ENCODE data around the gene CEP131.

Gene CEP131

DNA sequence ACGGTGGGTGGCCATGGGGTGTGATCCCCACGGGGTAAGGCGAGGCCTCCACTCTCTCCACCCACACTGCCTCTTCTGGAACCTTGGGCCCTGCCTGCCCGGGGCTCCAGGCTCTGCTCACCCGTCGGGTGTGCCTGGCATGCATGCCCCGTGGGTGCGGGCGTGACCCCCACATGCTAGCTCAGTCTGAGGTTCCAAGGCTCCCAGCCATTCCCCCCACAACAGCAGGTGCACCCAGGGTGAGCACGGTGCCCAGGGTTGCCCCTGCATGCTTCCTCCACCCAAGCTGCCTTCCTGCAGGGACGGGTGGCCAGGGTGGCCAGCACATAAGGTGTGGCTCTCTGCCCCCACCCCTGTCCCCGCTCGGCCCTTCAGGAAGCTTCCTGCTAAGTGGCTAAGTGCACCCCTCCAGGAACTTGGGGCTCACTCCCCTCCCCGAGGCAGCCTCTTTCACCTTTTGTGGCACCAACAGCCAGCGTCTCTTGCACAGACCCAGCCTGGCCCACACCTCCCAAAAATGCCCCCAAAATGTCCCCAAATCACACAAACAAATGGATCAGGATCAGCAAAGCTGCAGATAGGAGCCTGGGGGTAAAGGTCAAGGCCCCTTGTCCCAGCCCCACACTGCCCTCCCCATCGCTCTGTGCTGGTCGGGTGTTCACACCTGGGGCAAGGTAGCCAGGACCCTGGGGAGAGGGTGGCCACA lies 78.9 kb downstream of the CEP131 start:
- Histone ChIP-seq H3K9me3 (ENCODE audit: control insufficient read depth in 2 of 2, low read length in 2 of 2) (no peaks in the 10 kb centered on the region), H3K36me3 (ENCODE audit: control insufficient read depth in 2 of 2, insufficient read depth in 2 of 2, low read length in 2 of 2) (no peaks in the 10 kb centered on the region), H3K4me3 (ENCODE audit: low read length in 2 of 2) (no peak overlapping the region), H3K4me1 (ENCODE audit: control insufficient read depth in 2 of 2, insufficient read depth in 2 of 2, low read length in 2 of 2) (peaks cover 0 to 2% of the 10 kb centered on the region in 2 donors), H3K9ac (ENCODE audit: low read depth in 1 of 2, low read length in 2 of 2) (no peak overlapping the region), H3K27me3 (ENCODE audit: control insufficient read depth in 2 of 2, insufficient read depth in 2 of 2, low read length in 2 of 2) (no peaks in the 10 kb centered on the region), H3K27ac (ENCODE audit: low read depth in 2 of 2, low read length in 2 of 2) (no peak overlapping the region)

DNA sequence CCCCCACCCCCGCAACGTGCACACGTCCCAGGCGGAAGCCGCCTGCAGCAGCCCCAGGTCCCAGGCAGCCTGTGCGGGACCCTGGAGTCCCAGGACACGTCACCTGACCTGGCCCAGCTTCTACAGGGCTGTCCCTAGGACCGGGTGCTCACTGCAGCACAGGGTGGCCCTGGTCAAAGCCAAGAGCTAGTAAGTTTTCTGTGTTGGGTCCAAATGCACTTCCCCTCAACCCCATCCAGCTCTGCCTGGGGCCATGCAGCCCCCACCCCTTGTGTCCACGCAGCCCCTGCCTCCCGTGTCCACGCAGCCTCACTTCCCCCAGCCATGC lies 79.6 kb downstream of the CEP131 start:
- Histone ChIP-seq H3K9ac (ENCODE audit: low read depth in 1 of 2, low read length in 2 of 2) (no peak overlapping the region), H3K4me1 (ENCODE audit: control insufficient read depth in 2 of 2, insufficient read depth in 2 of 2, low read length in 2 of 2) (peaks cover 0 to 2% of the 10 kb centered on the region in 2 donors), H3K27me3 (ENCODE audit: control insufficient read depth in 2 of 2, insufficient read depth in 2 of 2, low read length in 2 of 2) (no peaks in the 10 kb centered on the region), H3K36me3 (ENCODE audit: control insufficient read depth in 2 of 2, insufficient read depth in 2 of 2, low read length in 2 of 2) (no peaks in the 10 kb centered on the region), H3K9me3 (ENCODE audit: control insufficient read depth in 2 of 2, low read length in 2 of 2) (no peaks in the 10 kb centered on the region), H3K4me3 (ENCODE audit: low read length in 2 of 2) (no peak overlapping the region), H3K27ac (ENCODE audit: low read depth in 2 of 2, low read length in 2 of 2) (no peak overlapping the region)

DNA sequence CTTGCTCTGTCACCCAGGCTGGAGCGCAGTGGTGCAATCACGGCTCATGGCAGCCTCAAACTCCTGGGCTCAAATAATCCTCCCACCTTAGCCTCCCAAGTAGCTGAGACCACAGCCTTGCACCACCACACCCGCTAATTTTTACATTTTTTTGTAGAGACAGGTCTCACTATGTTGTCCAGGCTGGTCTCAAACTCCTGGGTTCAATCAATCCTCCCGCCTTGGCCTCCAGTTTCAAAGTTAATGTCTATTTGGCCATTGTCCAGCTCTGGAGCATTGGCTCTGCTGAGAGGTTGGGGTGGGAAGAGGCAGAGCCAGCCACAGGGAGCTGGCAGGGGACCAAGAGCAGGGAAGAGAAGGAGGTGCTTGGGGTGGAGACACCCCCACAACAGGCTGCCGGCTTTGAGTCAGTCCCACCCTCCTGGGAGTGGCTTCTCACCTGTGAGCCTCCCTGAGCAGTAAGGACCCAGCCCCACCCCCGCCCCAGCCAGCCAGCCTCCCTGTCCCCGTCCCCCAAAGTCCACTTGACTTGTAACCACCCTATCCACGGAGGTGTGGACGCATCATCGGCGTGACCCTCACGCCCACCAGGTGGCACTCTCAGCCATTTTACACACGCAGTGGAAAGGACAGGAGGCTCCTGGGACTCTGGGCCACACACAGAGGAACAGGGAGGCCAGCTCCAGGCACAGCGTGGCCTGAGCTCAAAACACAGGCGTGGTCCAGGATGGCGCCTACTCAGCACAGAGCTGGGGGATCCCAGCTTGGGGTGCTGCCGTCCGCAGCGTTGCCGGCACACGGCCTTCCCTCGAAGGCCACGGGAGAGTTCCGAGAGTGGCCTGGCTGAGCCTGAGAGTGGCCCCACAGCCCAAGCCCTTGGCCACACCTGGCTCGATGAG lies 80.2 kb downstream of the CEP131 start:
- H3K9me3 ChIP-seq (ENCODE audit: control insufficient read depth in 2 of 2, low read length in 2 of 2): no peaks in the 10 kb centered on the region
- no peak overlapping the region for H3K4me3 ChIP-seq (ENCODE audit: low read length in 2 of 2)
- no peak overlapping the region for H3K27ac ChIP-seq (ENCODE audit: low read depth in 2 of 2, low read length in 2 of 2)
- no peaks in the 10 kb centered on the region for H3K36me3 ChIP-seq (ENCODE audit: control insufficient read depth in 2 of 2, insufficient read depth in 2 of 2, low read length in 2 of 2)
- no peak overlapping the region for H3K9ac ChIP-seq (ENCODE audit: low read depth in 1 of 2, low read length in 2 of 2)
- peaks cover 0 to 2% of the 10 kb centered on the region in 2 donors for H3K4me1 ChIP-seq (ENCODE audit: control insufficient read depth in 2 of 2, insufficient read depth in 2 of 2, low read length in 2 of 2)
- no peaks in the 10 kb centered on the region for H3K27me3 ChIP-seq (ENCODE audit: control insufficient read depth in 2 of 2, insufficient read depth in 2 of 2, low read length in 2 of 2)

DNA sequence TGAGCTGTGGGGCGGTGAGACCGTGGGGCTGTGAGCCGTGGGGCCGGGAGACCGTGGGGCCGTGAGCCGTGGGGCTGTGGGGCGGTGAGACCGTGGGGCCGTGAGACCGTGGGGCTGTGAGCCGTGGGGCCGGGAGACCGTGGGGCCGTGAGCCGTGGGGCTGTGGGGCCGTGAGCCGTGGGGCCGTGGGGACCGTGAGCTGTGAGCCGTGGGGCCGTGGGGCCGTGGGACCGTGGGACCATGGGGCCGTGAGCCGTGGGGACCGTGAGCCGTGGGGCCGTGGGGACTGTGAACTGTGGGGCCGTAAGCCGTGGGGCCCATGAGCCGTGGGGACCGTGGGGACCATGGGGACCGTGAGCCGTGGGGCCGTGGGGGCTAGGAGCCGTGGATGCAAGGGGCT lies 82.1 kb downstream of the CEP131 start:
- Histone ChIP-seq H3K36me3 (ENCODE audit: control insufficient read depth in 2 of 2, insufficient read depth in 2 of 2, low read length in 2 of 2) (no peaks in the 10 kb centered on the region), H3K27ac (ENCODE audit: low read depth in 2 of 2, low read length in 2 of 2) (no peak overlapping the region), H3K9ac (ENCODE audit: low read depth in 1 of 2, low read length in 2 of 2) (no peak overlapping the region), H3K4me3 (ENCODE audit: low read length in 2 of 2) (no peak overlapping the region), H3K4me1 (ENCODE audit: control insufficient read depth in 2 of 2, insufficient read depth in 2 of 2, low read length in 2 of 2) (peaks cover 0 to 5% of the 10 kb centered on the region in 2 donors), H3K27me3 (ENCODE audit: control insufficient read depth in 2 of 2, insufficient read depth in 2 of 2, low read length in 2 of 2) (no peaks in the 10 kb centered on the region), H3K9me3 (ENCODE audit: control insufficient read depth in 2 of 2, low read length in 2 of 2) (no peaks in the 10 kb centered on the region)

DNA sequence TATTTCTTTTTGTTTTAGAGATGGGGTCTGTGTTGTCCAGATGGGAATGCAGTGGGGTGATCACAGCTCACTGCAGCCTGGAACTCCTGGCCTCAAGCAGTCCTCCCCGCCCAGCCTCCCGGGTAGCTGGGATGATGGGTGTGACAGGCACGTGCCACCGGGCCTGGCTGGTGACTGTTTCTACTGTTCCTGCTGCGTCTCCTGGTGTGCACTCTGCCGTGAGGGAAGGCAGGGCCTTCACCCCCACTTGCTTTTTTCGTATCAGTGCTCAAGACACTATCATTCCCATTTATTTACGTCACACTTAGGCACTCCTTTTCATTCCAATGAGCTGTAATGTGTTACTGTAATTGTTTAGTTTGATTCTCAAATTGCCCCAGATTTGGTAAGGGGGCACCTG lies 82.7 kb downstream of the CEP131 start:
- Histone ChIP-seq H3K9me3 (ENCODE audit: control insufficient read depth in 2 of 2, low read length in 2 of 2) (no peaks in the 10 kb centered on the region), H3K36me3 (ENCODE audit: control insufficient read depth in 2 of 2, insufficient read depth in 2 of 2, low read length in 2 of 2) (no peaks in the 10 kb centered on the region), H3K27me3 (ENCODE audit: control insufficient read depth in 2 of 2, insufficient read depth in 2 of 2, low read length in 2 of 2) (no peaks in the 10 kb centered on the region), H3K27ac (ENCODE audit: low read depth in 2 of 2, low read length in 2 of 2) (no peak overlapping the region), H3K4me1 (ENCODE audit: control insufficient read depth in 2 of 2, insufficient read depth in 2 of 2, low read length in 2 of 2) (peaks cover 0 to 7% of the 10 kb centered on the region in 2 donors), H3K9ac (ENCODE audit: low read depth in 1 of 2, low read length in 2 of 2) (no peak overlapping the region), H3K4me3 (ENCODE audit: low read length in 2 of 2) (no peak overlapping the region)

All from mucosa of rectum (tissue), 2 donors.